HG02943 (cell line): ENCODE measurements around the gene MYO5B.
"Not testable (repeated sequence)": the region's sequence is repeated elsewhere in the genome, so short reads cannot be mapped to it uniquely, and the experiment has no call there.

ENCODE experiments used
- ATAC-seq: cut with Tn5 transposase; IDR thresholded peaks from one replicate; pipeline ENCODE4 v1.9.1; 2021; ENCODE audit warnings: mild to moderate bottlenecking, low read depth, moderate library complexity; ENCODE audit not compliant: unreplicated experiment

Gene MYO5B

DNA sequence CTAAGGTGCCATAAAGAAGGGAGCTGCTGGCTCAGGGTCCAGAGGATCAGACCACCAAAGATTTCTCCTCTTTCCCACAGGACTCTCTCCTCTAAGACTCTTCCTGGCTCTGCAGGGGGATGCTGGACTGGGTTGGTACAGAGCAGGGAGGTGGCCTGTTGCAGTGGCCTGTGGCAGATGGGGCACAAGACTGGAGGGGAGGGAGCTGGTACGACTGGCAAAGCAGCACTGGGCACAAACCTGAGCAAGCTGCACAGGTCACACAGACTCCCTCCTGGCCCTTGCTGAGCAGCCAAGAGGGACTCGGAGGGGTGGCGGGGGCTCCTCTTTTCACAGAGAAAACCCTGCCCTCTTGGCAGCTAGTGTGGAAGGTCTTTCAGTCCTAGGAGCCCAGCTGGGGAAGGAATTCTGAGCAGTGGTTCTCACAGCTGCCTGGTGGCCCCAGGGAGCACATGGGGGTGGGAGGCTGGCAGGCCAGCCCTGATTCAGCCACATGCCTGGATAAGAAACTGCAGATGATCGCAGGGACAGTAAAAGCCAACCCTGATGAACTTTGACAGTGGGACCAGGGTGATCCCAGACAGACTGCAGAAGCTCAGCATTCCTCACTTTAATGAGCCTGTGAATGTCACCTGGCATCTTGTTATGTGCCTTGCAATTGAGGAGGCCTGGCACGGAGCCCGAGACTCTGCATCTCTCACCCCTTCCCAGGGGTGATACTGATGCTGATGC lies 349.2 kb downstream of the MYO5B start:
- no peak for ATAC-seq

DNA sequence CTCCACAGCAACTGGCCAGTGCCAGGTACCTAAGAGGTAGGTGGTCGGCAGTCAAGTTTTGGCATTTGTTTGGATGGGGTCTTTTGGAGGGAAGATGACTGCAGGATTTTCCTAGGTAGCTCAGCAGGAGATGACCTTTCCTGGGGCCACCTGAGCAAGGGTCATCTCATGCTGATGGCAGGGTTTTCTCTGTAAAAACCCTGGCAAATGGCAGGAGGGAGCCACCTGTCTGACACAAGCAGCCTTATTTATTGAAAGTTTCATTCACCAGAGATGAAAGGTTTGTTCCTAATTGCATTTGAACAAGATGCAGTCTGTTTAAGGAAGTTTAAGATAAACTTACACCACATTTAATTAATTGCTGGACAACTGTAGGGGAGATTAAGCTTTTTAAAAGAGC lies 350.0 kb downstream of the MYO5B start:
- ATAC-seq = no peak

DNA sequence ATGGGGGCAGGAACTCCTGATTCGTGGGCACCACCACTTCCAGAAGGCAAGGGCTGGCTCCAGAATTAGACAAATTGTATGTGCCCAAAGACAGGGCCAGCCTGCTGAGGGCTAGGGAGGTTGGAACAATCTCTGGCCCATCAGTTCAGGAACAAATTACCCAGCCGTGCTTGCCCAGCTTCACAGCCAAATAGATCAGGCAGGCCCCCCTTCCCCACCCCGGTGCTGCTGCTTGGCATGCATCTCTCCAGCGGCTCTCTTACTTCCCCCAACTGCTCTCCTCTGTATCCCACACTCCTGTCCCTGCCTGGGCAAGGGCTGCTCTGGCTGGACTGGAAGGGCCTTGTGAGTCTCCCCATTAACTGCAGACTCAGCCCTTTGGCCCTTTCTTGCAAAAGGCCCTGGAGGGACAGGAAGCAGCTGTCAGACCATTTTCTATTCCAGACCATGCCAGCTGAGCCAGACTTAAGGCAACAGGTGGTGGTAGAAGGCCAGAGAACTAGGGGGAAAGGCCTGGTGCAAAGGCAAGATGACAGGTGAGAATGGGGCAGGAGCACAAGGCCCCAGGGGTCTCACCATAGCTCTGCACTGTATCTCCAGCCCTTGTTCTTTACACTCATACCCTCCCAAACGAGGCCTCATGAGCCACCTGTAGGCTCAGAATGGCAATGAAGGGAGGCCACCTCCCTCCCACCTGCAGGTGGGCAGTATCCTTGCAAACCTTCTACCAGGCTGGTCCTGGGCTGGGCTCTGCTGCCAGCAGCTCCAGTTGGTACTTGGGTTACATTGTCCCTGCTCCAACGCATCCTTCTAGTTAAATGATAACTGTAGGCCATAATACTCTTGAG lies 350.9 kb downstream of the MYO5B start:
- no peak for ATAC-seq

- ATAC-seq = no peak
Measured at GRCh38 chr18:49843131-49843530, 351.8 kb downstream of the MYO5B start.

DNA sequence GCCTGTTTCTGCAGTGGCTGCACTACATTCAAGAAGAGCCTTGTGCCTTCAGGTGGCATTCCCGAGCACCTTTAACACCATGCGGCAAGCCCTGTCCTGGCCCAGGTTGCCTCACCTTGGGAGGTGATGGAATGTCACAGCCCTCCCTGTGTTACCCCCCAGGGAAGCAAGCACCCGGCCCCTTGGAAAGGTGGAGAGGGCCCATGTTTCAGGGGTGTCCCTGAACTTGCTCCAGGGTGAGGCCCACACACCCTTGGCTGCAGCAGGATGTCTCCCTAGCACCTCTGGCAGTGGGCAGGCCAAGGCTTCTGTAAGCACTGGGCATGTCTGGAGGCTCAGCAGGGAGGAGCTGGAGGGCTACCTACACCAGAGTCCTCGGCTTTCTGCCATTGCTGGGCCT lies 352.3 kb downstream of the MYO5B start:
- no peak for ATAC-seq

DNA sequence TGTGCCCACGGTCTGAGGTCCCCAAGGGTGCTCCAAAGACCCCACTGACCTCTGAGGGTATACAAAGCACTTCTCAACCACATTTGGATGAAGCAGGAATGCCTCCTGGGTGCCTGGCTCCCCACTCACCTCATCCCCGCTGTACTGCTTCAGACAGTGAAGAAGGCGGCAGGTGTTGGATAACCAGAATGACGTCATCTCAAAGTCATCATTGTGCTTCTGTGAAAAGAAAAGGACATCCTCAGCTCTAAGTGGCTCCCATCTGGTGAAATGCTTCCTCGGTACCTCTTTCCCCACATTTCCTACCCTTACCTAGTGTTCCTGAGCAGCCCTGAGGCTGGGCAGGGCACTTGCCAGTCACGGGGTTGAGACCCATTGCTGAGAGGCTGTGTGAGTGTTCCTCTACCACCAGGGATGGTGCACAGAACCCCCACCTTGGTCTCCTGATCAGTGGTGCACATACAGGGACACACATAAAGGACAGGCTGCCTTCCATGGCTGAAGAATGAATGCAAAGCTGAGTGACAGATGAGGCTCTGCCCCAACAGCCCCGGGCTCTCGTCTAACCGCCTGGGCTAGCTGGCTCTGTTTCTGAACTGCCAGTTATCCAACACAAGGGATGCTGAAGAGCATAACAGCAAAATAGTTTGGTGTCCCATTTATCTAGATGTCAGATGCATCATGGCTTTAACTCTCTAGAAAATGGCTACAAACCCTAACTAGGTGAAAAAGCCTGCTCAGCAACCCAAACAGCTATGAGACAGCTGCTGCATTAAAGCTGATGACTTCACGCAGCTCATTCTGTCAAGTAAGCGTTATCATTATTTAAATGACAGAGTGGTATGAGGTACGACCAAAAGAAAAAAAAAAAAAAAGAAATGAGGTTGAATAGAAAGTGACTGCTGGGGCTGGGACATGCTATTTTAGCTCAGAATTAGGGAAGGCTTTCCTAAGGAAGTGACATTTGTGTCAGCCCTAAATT lies 353.4 kb downstream of the MYO5B start:
- ATAC-seq = no peak

GRCh38 chr18:49839012-49839411 lies 355.9 kb downstream of the MYO5B start:
- ATAC-seq = no peak

DNA sequence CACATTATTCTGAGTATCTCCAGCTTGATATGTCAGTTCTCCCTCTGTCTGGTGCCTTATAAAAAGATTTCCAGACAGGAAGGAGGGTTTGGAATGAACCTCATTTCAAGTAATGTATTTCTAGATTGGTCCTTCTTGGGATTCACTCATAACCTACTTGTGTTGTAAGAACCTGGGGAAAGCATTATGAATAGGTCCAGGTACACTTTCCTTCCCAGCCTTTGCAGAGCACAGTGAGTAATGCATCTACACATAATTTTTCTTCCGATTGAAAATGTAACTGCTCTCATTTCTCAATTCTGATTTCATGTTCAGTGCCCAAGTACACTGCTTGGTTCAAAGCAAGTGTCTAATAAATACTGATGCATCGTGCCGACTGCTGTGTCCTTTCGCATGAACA lies 356.6 kb downstream of the MYO5B start:
- no peak for ATAC-seq

- ATAC-seq = no peak
Measured at GRCh38 chr18:49837889-49838288, 357.1 kb downstream of the MYO5B start.

GRCh38 chr18:49837316-49837835 lies 357.6 kb downstream of the MYO5B start:
- not testable (repeated sequence) for ATAC-seq

DNA sequence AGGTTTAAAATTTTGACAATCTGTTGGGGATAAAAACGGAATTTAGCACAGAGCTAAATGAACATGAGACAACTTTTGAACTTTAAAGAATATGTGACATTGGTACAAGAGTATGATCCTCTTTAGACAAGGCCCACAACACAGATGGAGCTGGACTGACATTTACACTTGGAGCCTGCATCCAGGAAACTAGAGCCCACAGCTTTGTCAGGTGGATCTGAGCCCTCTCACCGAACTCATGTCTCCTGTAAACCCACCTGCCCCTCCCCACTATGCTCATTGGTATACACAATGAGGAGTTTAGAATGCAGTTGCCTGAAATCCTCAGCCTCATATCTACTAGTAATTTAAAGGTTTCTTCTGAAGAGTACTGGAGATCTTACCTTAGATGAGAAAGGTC lies 359.5 kb downstream of the MYO5B start:
- ATAC-seq = no peak

- ATAC-seq = no peak
Measured at GRCh38 chr18:49834258-49834657, 360.7 kb downstream of the MYO5B start.

DNA sequence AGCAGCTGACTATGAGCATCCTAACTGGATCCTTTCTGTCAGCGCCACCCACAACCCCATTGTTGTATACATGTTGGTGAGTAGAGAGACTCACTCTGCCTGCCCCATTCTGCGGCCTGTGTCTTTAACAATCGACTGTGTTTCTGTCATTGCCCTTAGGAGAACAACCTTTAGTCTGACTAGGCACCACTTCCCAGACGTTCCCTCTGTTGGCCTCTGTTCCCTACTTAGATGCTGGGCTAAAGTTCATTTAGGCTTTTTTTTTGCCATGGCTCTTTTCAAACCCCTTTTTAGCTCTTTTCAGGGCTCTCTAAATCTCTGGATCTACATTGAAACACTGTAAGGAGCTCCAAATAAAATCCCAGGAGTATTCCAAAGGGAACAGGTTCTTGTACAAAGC lies 361.1 kb downstream of the MYO5B start:
- no peak for ATAC-seq

DNA sequence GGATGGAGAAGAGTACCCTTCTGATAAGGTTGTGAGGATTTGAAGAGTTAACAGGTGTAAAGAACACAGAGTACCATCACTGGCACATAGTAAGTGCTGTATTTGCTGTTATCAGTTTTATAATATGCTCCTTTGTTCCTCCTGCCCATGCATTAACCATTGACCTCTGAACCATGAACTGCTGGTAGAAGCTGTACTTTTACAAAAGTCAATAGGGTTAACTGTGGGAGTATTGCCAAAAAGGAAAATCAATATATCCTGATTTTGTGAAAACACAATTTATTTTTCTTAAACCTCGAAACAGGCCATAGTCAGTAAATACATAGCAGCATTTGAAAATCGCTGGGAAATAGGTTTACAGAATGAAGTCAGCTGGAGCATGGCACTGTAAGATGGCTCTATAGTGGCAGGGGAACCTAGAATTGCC lies 362.7 kb downstream of the MYO5B start:
- no peak for ATAC-seq

DNA sequence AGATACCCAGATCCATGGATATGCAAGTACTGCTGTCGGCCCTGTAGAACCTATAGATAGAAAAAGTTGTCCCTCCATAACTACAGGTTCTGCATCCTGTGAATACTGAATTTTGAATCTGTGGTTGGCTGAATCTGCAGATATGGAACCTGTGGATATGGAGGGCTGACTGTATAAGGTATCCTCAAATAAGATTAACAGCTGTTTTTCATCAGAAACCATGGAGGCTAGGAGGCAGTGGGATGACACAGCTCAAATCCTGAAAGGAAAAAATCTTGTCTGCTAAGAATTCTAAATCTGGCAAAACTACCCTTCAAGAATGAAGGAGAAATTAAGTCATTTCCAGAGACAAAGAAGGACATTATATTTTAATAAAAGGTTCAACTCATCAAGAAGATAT lies 367.0 kb downstream of the MYO5B start:
- no peak for ATAC-seq

GRCh38 chr18:49819823-49820671 lies 374.9 kb downstream of the MYO5B start:
- no peak for ATAC-seq

DNA sequence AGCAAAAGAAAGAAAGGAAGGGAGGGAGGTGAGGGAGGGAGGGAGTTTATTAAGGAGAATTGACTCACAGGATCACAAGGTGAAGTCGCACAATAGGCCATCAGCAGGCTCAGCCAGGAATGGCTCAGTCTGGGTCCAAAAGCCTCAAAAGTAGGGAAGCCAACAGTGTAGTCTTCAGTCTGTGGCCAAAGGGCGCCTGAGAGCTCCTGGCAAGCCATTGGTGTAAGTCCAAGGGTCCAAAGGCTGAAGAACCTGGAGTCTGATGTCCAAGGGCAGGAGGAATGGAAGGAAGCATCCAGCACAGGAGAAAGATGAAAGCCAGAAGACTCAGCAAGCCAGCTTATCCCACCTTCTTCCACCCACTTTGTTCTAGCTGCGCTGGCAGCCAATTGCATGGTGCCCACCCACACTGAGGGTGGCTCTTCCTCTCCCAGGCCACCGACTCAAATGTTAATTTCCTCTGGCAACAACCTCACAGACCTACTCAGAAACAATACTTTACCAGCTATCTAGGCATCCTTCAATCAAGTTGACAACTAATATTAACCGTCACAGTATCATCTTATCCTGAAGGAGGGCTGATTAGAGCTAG lies 375.8 kb downstream of the MYO5B start:
- ATAC-seq = no peak

- no peak for ATAC-seq
Measured at GRCh38 chr18:49817947-49818346, 377.0 kb downstream of the MYO5B start.

- no peak for ATAC-seq
Measured at GRCh38 chr18:49815927-49816326, 379.0 kb downstream of the MYO5B start.
